HL-60/S4 treated with retinoic acid at 250 ng/mL for 4 days and 3 days (cell line): ENCODE measurements around the gene PRKAR1A.
"Not testable (repeated sequence)": the region's sequence is repeated elsewhere in the genome, so short reads cannot be mapped to it uniquely, and the experiment has no call there.

Experiments
- in situ Hi-C: fragments of 300-500 bp; cut with MboI; formaldehyde crosslinking; loops from 2 replicates; pipeline ENCODE4 v1.7.0; 2022; ENCODE audit warnings: low sequenced_read_pairs

PRKAR1A gene

DNA sequence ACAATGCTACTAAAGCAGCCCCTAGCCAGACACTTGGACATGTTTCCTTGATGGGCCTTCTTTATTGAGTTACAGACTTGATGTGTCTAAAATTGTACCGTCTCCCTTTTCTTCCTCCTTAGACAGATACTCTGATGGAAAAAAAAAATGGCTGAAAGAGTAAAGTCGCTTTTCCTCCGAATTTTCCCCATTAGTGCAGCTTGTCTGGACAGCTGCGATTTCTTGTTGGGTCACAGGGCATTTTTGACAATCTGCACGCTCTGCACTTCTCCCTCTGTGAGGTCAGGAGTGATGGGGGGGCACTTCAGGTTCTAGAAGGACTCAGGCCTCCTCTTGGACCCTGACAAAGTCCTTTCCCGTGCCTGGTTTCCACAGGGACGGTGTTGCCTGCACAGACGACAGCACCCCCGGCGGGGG is 968 bp upstream of the PRKAR1A start:
- in situ Hi-C loops = no loop called here

- in situ Hi-C loops = no loop called here
Measured at GRCh38 chr17:68511671-68512246, 471 bp upstream of the PRKAR1A start.

GRCh38 chr17:68512960-68513474 is 787 bp downstream of the PRKAR1A start:
- in situ Hi-C loops = no loop called here

GRCh38 chr17:68513932-68514331 is 1.7 kb downstream of the PRKAR1A start:
- in situ Hi-C loops = no loop called here

DNA sequence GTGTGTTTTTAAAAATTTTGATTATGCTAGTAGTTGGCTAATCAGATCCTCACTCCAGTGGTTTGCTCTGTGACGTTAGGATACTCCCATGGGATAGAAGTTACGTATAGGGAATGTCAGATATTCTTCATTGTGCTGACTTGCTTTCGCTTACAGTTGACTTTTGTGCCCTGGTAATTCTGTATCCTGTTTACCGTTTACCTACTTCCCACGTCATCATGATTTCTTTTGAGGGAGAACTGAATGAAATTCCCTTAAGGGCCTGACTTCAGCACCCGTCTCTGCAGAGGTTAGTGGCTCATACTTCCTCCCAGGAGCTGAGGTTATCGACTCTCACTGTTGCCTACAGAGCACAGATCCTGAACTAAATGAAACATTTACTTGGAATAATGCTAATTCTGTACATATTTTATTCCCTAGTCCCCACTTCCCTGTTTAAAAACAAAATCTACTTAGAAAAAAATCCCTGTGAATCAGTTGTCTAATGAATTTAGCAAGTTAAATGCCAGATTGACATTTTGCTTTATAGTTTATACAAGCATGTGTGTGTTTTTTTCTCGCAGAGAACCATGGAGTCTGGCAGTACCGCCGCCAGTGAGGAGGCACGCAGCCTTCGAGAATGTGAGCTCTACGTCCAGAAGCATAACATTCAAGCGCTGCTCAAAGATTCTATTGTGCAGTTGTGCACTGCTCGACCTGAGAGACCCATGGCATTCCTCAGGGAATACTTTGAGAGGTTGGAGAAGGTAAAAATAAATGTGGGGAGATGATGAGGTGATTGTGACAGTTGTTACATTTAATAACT is 2.8 kb downstream of the PRKAR1A start:
- in situ Hi-C loops = no loop called here

DNA sequence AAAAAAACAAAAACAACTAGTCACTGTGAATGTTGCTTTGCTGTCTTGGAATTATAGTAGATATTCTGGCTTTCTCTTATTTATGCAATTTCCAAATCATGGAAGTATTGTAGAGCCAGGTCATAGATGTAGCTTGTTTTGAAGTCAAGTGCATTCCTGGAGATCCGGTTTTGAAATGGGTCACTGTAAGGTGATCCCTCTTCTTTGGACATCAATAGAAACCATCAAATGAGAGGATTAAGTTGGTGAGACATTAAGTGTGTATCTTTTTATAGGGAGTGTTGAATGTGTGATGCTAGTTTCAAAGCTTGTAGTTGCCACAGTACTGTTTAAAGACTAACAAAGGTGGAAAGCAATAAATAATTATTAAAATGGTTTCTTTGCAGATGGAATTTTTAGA is 4.5 kb downstream of the PRKAR1A start:
- in situ Hi-C loops = no loop called here

GRCh38 chr17:68517605-68518004 is 5.4 kb downstream of the PRKAR1A start:
- in situ Hi-C loops = not testable (repeated sequence)

DNA sequence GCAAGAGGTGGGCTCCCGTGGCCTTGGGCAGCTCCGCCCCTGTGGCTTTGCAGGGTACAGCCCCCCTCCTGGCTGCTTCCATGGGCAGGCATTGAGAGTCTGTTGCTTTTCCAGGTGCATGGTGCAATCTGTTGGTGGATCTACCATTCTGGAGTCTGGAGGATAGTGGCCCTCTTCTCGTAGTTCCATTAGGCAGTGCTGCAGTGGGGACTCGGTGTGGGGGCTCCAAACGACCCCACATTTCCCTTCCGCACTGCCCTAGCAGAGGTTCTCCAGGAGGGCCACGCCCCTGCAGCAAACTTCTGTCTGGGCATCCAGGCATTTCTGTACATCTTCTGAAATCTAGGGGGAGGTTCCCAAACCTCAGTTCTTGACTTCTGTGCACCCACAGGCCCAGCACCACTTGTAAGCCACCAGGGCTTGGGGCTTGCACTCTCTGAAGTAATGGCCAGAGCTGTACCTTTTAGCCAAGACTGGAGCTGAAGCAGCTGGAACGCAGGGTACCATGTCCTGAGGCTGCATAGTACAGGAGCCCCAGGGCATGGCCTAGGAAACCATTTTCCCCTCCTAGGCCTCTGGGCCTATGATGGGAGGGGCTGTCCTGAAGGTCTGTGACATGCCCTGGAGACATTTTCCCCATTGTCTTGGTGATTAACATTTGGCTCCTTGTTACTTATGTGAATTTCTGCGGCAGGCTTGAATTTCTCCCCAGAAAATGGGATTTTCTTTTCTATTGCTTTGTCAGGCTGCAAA is 6.0 kb downstream of the PRKAR1A start:
- in situ Hi-C loops = no loop called here

GRCh38 chr17:68519051-68519450 is 6.8 kb downstream of the PRKAR1A start:
- in situ Hi-C loops = not testable (repeated sequence)

DNA sequence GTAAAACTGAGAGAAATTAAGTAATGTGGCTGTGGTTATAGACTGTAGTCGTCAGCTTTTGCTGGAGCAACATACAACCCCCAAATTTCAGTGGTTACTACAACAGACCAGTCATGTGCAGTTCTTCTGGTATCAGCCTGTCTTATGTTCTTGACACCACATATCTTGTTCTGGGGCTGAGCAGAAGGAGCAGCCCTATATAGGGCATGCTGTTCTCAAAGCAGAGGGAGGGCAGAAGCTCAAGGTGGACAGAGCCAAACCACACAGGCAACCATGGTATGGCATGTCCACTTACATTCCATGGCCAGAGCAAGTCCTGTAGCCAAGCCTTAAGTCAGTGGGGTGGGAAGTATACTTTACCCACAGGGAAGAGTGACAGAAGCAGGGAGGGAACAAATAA is 7.7 kb downstream of the PRKAR1A start:
- in situ Hi-C loops = no loop called here

DNA sequence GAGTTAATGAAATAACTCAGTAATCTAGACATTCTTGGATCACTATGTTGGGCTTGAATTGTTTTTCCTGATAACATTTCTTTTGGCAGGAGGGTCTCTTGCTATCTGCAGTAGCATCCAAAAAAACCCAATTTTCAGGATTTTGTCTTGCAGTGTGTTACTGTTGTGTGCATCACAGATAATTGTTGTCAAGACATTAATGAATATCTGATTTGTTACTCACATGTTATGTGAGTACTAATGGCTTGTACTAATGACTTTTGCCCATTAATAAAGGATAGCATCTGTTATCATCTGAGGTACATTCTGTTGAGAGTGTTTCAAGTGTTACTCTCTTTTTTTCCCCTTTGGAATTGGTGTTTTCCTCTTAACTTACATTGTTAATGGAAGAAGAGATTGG is 10.0 kb downstream of the PRKAR1A start:
- in situ Hi-C loops = no loop called here

GRCh38 chr17:68526548-68526947 is 14.3 kb downstream of the PRKAR1A start:
- in situ Hi-C loops = loop anchor here (25.0 kb wide), 1 partner anchor 236 kb away; no protein-coding TSS in a partner anchor

DNA sequence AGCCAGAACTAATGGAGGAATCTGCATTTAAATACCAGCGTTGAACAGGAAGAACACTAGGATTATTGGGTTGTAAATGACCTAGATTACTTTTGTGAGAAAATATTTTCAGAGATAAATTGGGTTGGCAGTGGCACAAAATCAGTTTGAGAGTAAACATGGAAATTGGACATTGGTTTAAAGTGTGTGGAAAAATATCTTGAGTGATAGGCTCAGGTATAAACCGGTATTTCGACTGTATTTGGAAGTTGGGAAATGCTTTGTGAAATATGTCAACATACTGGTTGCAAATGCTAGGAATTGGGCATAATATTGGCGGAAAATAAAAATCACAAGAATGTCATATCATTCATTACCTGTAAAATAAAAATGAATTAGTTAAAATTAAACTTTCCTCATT is 15.1 kb downstream of the PRKAR1A start:
- in situ Hi-C loops = loop anchor here (25.0 kb wide), 1 partner anchor 235 kb away; no protein-coding TSS in a partner anchor

DNA sequence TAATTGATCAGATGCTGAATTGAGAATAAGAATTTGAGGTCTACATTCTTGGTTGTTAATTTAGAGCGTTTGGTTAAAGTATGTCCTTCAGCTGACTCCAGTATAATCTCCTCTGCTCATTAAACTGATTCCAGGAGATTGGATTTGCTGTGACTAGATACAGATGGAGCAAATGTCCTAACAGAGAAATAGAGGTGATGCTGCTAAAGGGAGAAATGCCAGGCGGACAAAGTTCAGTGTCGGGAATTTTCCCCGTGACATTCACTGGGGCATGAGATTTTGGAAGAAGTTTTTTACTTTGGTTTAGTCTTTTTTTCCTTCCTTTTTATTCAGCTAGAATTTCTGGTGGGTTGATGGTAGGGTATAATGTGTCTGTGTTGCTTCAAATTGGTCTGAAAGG is 19.0 kb downstream of the PRKAR1A start:
- in situ Hi-C loops = loop anchor here (25.0 kb wide), 1 partner anchor 231 kb away; no protein-coding TSS in a partner anchor

GRCh38 chr17:68532826-68533225 is 20.6 kb downstream of the PRKAR1A start:
- in situ Hi-C loops = loop anchor here (25.0 kb wide), 1 partner anchor 229 kb away; no protein-coding TSS in a partner anchor

DNA sequence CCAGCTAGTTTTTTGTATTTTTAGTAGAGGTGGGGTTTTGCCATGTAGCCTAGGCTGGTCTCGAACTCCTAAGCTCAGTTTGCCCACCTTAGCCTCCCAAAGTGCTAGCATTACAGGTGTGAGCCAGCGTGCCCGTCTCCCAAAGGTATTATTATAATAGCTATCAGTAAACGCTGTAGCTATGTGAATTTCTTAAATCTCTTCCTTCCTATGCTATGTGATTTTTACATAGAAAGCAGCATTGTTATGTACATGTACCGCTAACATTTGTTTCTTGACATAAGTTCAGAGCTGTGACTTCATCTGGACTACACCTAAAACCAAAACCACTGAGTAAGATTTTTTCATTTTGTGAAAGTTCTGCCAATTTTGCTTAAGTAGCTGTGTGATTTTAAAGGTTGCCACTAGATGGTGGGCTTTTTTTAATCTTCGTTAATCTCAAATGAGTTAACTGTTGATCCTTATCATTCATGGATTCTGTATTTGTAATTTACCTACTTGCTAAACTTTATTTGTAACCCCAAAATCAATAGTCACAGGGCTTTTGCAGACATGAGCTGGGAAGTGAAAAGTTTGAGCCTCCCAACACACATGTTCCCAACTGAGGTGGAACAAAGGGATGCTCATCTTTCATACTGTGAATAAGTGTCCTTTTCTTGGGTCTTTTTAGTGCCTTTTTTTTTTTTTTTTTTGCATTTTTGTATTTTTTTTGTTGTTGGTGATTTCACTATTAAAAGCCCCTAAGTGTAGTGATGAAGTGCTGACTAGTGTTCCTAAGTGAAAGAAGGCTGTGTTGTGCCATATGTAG is 21.9 kb downstream of the PRKAR1A start:
- in situ Hi-C loops = loop anchor here (25.0 kb wide), 1 partner anchor 228 kb away; no protein-coding TSS in a partner anchor

- in situ Hi-C loops = loop anchor here (25.0 kb wide), 1 partner anchor 228 kb away; no protein-coding TSS in a partner anchor
Measured at GRCh38 chr17:68534695-68535088, 22.5 kb downstream of the PRKAR1A start.

- in situ Hi-C loops = loop anchor here (25.0 kb wide), 1 partner anchor 226 kb away; no protein-coding TSS in a partner anchor
Measured at GRCh38 chr17:68535922-68536321, 23.7 kb downstream of the PRKAR1A start.

- in situ Hi-C loops = loop anchor here (25.0 kb wide), 1 partner anchor 222 kb away; no protein-coding TSS in a partner anchor
Measured at GRCh38 chr17:68539548-68540467, 27.6 kb downstream of the PRKAR1A start.
